Activated T-helper 1 cell treated with anti-CD3 and anti-CD28 coated beads, Interleukin-2, amount 50 U/mL, for 16 hours (primary cell): ENCODE data around the gene IMMT.
"Not testable (repeated sequence)": the region's sequence is repeated elsewhere in the genome, so short reads cannot be mapped to it uniquely, and the experiment has no call there.

Source experiments
- DNase-seq, 2 donors: peaks; one replicate each; pipeline ENCODE4 v3.0.0-alpha.2; 2020; ENCODE audit warnings: low read depth in 1 of 2, low spot score in 1 of 2

The IMMT gene

GRCh38 chr2:86195055-86195807, at the start of gene IMMT:
Gene IMMT, minus strand, starts transcription at chr2:86195462. Its CDS starts 80 bp downstream, at chr2:86195382.
- peak; percentile 84 to 85 for DNase-seq

- DNase-seq, result not testable (repeated sequence)
Measured at GRCh38 chr2:86244781-86245180, 49.5 kb upstream of the IMMT start.

- DNase-seq, result no peak
Measured at GRCh38 chr2:86243950-86244733, 48.9 kb upstream of the IMMT start.

DNA sequence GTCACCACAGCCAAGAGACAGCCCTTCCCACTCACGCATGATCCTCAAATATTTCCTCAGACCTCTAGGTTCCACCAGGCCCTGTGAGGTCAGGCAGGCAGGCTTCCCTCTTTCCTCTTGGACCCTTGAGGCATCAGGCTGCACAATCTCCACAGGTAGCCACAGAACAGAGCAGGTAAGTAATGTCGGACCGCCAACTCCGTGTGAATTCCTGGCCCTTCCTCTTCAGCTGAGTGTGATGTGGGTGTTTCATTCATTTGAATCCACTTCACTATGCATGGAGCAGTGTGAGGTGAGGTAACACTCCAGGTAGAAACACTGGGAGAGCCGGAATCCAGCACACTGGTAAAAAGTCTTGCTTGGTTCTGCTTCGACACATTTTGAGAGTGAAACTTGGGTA, 48.0 kb upstream of the IMMT start:
- no peak for DNase-seq

DNA sequence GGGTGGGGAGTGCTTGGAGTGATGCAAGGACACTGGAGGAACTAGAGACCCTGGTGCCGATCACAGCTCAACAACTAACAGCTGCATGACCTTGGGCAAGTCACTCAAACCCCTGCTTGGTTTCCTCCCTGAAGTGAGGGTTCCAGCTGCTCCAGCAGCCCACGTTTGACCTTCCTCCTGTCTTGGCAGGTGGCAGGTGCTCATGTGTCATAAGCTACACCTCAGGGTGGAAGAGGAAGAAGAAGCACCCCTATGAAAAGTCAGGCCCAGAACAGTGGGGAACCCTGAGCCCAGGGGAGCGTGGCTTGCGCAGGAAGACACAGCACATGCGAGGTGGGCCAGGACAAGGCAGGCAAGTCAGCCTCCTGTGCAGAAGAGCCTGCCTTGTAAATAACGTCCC, 46.3 kb upstream of the IMMT start:
- no peak for DNase-seq

DNA sequence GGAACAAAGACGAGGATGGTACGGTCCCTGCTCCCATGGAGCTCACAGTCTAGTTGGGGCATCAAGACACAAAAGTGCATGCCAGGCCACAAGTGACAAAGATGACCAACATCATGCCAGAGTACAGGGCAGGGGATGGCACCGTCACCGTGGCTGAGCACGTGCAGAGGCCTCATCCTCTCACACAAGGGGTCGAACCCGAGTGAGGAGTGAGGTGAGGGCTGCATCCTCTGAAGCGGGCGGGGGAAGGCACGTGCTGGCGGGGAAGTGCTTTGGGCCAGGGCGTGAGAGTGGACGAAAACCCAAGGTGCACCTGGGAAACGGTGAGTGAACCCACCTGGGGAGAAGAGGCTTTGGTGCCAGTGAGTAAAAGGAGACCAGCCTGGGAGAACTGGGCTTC, 45.0 kb upstream of the IMMT start:
- DNase-seq, result no peak

- DNase-seq, result no peak
Measured at GRCh38 chr2:86239745-86240144, 44.5 kb upstream of the IMMT start.

GRCh38 chr2:86239326-86239725, 44.1 kb upstream of the IMMT start:
- DNase-seq, result no peak

- peak in 1 of 2 donors; percentile 15 for DNase-seq
Measured at GRCh38 chr2:86238354-86238753, 43.1 kb upstream of the IMMT start.

DNA sequence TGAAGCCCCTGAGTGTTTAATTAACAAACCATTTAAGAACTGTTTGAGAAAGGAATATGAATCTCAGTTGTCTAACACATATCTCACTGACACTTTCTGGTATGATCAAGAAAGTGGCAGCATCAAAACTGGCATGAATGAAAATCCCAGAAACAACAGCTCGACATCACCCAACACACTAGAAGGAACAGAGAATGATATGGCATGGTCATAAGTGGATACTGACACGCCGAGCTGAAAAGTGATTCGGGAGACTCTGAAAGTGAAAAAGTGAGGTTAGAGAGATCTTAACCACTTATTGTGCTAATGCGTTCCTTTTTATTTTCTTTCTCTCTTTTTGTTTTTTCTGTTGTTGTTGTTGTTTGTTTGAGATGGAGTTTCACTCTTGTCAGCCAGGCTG, 41.9 kb upstream of the IMMT start:
- no peak for DNase-seq

- DNase-seq, result no peak
Measured at GRCh38 chr2:86235196-86235980, 40.1 kb upstream of the IMMT start.

- no peak for DNase-seq
Measured at GRCh38 chr2:86234563-86235131, 39.4 kb upstream of the IMMT start.

- DNase-seq, result no peak
Measured at GRCh38 chr2:86233436-86233835, 38.2 kb upstream of the IMMT start.

GRCh38 chr2:86232910-86233309, 37.6 kb upstream of the IMMT start:
- DNase-seq, result no peak

DNA sequence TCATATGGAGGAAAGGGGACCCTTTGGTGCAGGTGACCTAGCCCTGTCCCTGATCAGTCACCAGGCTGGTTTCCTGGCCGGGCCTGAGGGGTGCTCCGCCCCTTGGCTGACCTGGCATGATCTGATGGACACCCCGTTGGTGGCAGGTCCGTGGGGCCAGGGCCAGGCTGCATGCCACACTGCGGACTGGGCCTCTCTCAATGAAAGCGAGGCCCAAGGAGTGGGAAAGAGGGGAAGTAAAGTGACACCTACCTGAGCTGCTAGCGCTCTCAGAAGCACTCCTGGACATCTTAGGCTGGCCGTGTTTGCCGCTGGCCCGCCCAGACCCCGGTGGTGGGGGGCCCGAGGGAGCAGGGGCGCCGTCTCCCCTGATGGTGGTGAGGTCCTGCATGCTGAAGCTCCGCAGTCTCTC, 37.1 kb upstream of the IMMT start:
- DNase-seq, result no peak

DNA sequence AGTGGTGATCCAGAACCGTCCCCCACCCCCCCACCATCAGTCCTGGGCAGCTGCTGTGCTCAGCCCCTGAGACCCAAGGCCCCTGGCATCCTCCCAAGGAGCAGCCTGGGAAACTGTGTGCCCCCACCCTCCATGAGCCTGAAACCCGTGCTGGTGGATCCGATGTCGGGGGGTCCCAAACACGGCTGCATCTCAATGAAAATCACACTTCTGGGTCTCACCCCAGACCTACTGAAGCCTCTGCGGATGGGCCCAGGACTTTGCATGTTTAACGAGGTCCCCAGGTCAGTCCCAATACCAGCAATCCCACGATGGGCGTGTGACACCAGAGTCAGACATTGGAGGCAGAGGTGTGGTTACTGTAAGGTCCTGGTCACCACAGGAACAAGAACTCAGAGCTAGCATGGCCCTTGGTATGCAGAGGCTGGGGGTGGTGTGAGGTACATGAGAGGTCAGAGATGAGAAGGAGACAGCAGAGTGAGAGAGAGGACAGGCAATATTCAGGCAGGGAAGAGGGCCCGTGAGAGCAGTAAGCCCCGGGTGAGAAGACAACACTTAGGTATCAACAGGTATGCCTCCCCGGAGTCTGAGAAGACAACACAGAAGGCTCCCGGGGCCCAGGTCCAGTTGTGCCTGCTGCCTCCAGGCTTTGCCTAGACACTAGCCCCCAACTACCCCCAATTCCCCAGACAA, 36.6 kb upstream of the IMMT start:
- no peak for DNase-seq

GRCh38 chr2:86230961-86231360, 35.7 kb upstream of the IMMT start:
- DNase-seq, result no peak

- no peak for DNase-seq
Measured at GRCh38 chr2:86229221-86229620, 34.0 kb upstream of the IMMT start.

DNA sequence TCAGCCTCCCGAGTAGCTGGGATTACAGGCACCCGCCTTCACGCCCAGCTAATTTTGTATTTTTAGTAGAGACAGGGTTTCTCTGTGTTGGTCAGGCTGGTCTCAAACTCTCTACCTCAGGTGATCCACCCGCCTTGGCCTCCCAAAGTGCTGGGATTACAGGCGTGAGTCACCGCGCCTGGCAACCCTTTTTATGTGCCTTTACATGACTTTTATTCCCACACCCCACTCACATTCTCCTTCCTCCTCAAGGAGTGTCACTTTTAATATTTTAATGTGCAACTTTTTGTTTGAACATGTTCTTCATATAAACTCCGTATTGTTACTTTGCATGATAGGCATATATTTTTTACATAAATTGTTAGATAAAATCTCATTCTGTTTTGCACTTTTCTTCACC, 33.3 kb upstream of the IMMT start:
- DNase-seq, result not testable (repeated sequence)

- DNase-seq, result no peak
Measured at GRCh38 chr2:86227685-86228084, 32.4 kb upstream of the IMMT start.
